T-cell (primary cell): ENCODE measurements around the gene INPP4B. TPM values are rescaled to one million over a fixed set of nuclear protein-coding genes. Genes with fewer than 3 reads are reported as not detected.

Source experiments
- ATAC-seq, 4 experiments: fragments of 200-7000 bp in 3 of 4; fragments of 150-1000 bp in 1 of 4; cut with Tn5 transposase; replicated peaks in 1 of 4; 1 replicate in 3 of 4; 2 replicates in 1 of 4; pipeline ENCODE4 v1.10.0; 2021; ENCODE audit warnings: moderate library complexity in 3 of 4, mild to moderate bottlenecking in 2 of 4, moderate number of reproducible peaks in 1 of 4
- CTCF ChIA-PET, 2 donors: fragments of 300-600 bp; sonication (Branson Sonifier 250); formaldehyde crosslinking; loops; one replicate each; lab custom pipeline; 2022; ENCODE audit warnings: antibody characterized with exemption in 2 of 2; lab: Charles Lee
- POLR2A ChIA-PET, 2 donors: fragments of 300-600 bp; sonication (Branson Sonifier 250); formaldehyde crosslinking; loops; one replicate each; lab custom pipeline; 2022; ENCODE audit warnings: antibody characterized with exemption in 2 of 2; lab: Charles Lee
- DNase-seq, 35 experiments: peaks; one replicate each; pipeline versions ENCODE4 v3.0.0 to v3.0.0-alpha.2; 2013 to 2023
- H3K27ac ChIP-seq: one replicate; pipeline ENCODE4 v1.5.1; 2013; ENCODE audit warnings: low read length
- H3K27me3 ChIP-seq, 2 experiments: replicated peaks in 1 of 2; 1 replicate in 1 of 2; 2 replicates in 1 of 2; pipeline versions ENCODE4 v1.6.1 to v1.7.0; 2013; ENCODE audit warnings: low read length in 1 of 2, mixed read lengths in 1 of 2; ENCODE audit not compliant: control insufficient read depth in 2 of 2, insufficient read depth in 2 of 2; ENCODE audit errors: extremely low read depth in 1 of 2
- H3K36me3 ChIP-seq, 2 donors: 1 replicate in 1 of 2; 2 replicates in 1 of 2; pipeline versions ENCODE4 v1.6.1 to v1.7.0; 2013; ENCODE audit warnings: low read length in 1 of 2; ENCODE audit not compliant: control insufficient read depth in 2 of 2, insufficient read depth in 1 of 2; ENCODE audit errors: extremely low read depth in 1 of 2
- H3K4me1 ChIP-seq, 2 experiments: 1 replicate in 1 of 2; 2 replicates in 1 of 2; pipeline versions ENCODE4 v1.6.1 to v1.7.0; 2013; ENCODE audit warnings: low read length in 2 of 2, mixed read lengths in 1 of 2; ENCODE audit not compliant: insufficient read depth in 2 of 2, control insufficient read depth in 1 of 2; ENCODE audit errors: extremely low read depth in 1 of 2
- H3K4me3 ChIP-seq, 2 donors: 1 replicate in 1 of 2; 2 replicates in 1 of 2; pipeline versions ENCODE4 v1.5.1 to v1.7.0; 2013; ENCODE audit warnings: mild to moderate bottlenecking in 2 of 2, low read length in 1 of 2, moderate library complexity in 1 of 2; ENCODE audit not compliant: control insufficient read depth in 1 of 2; ENCODE audit errors: extremely low read depth in 1 of 2
- H3K9me3 ChIP-seq: 2 replicates; pipeline ENCODE4 v1.7.0; 2013
- H3K27ac Mint-ChIP-seq, 2 donors: one replicate each; pipeline ENCODE4 v1.8.0; 2020 to 2021; ENCODE audit warnings: mild to moderate bottlenecking in 2 of 2, mixed read lengths in 2 of 2
- H3K27me3 Mint-ChIP-seq, 2 donors: one replicate each; pipeline ENCODE4 v1.8.0; 2021 to 2022; ENCODE audit warnings: mixed read lengths in 2 of 2
- H3K36me3 Mint-ChIP-seq: one replicate; pipeline ENCODE4 v1.8.0; 2021; ENCODE audit warnings: mixed read lengths
- H3K4me1 Mint-ChIP-seq, 3 donors: one replicate each; pipeline ENCODE4 v1.8.0; 2020 to 2022; ENCODE audit warnings: mixed read lengths in 3 of 3, mild to moderate bottlenecking in 1 of 3
- H3K4me3 Mint-ChIP-seq, 3 donors: one replicate each; pipeline ENCODE4 v1.8.0; 2020 to 2022; ENCODE audit warnings: mild to moderate bottlenecking in 3 of 3, mixed read lengths in 3 of 3, moderate library complexity in 3 of 3
- H3K9me3 Mint-ChIP-seq, 3 donors: one replicate each; pipeline ENCODE4 v1.8.0; 2020 to 2022; ENCODE audit warnings: mixed read lengths in 3 of 3
- WGBS: methylation state at CpG from one replicate; pipeline ENCODE4 v1.1.5; 2013; ENCODE audit warnings: missing lambda C conversion rate; ENCODE audit not compliant: insufficient coverage; 5-methylcytosine and 5-hydroxymethylcytosine counted together
- total RNA-seq, 35 experiments: library from RNA in 6 of 35; stranded (reverse) in 6 of 35; fragments of 120-200 nt in 1 of 35; gene quantifications; one replicate each; pipeline versions ENCODE4 v1.2.1 to v1.2.4 and lab custom pipeline; 2013 to 2026

The INPP4B gene
- total RNA-seq, 5 donors from 2014 or later (not counting 1 experiment from before 2014, with no cell fraction given): 47.4 to 99.7 (median 71.3) TPM

DNA sequence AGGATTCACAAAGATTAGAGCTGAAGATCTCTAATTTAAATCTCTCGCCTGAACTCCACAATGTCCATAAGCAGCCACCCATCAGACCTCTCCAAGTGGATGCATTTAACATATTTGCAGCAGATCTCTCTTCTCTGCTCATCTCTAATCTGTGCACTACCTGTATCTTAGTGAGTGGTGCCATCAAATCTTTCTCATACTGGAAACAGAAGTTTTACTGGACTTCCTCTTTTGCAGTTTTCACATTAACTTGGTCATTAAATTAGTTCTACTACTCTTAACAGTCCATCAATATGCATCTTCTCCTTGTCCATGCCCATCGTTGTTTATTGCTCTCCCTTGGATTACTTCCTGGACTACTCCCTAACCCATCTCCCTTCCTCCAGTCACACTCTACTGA, 721.2 kb downstream of the INPP4B start:
- ATAC-seq: no peak

DNA sequence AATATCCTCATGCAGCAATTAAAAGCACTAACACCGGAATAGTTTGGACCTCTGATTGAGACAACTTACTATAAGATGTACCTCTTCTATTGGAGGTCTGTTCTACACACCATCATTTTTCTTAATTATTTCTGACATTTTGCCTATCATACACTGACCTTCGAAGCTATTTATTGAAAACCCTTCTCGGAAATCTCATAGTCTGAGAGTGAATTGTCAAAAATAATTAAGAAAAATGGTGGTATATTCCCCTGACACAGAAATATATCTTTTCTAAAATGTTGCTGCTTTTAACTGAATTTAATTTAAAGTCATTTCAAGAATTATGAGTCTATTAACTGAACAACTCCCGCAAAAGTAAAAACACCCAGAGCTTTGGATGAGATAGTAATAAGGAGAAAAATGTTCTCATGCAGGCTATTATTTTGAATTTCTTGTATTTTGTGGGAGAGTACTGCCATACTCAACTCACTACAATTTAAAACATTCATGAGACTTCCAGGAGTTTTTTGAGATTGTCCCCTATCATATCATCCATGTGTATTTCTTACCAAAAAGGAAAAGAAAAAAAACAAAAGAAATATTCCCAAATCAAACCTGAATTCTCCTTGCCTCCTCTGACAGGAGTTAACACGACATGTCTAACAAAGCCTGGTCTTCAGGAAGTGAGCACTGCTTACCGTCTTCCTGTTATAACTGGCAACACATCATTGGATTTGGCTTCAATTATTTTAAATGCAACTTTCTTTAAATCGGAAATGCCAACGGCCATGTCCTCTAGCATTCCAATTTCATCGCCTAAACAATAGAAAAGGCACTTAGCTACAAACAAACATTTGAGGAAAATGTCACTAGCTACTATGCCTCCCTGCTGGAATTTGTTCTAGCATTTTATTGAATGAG, 724.4 kb downstream of the INPP4B start:
- H3K27me3 ChIP-seq: no peaks in the 10 kb centered on the region
- H3K27ac ChIP-seq: no peak overlapping the region
- no peak for ATAC-seq
- no peaks in the 10 kb centered on the region for H3K27me3 Mint-ChIP-seq
- no peaks in the 10 kb centered on the region for H3K4me1 ChIP-seq
- peaks cover 5 to 17% (median 16%) of the 10 kb centered on the region in 3 donors for H3K4me1 Mint-ChIP-seq
- ChIA-PET CTCF (interaction anchor here in 1 of 2 donors (0.7 kb wide), 1 partner anchor 71 kb away, joined by 3 read pairs; no protein-coding TSS in a partner anchor), POLR2A (no interaction called here)
- no peaks in the 10 kb centered on the region for H3K9me3 ChIP-seq
- peaks cover 66% of the 10 kb centered on the region for H3K36me3 Mint-ChIP-seq
- H3K27ac Mint-ChIP-seq: peak overlapping the region; percentile 19 to 39
- no peaks in the 10 kb centered on the region for H3K9me3 Mint-ChIP-seq
- DNase-seq: no peak
- no peak overlapping the region for H3K4me3 ChIP-seq
- H3K4me3 Mint-ChIP-seq: no peak overlapping the region
- peaks cover 10 to 37% of the 10 kb centered on the region in 2 donors for H3K36me3 ChIP-seq
- WGBS: 83% methylated on average over 4 of the region's 9 CpGs

More for the DNA sequence above, 721.2 kb downstream of the INPP4B start:
- no peak overlapping the region for H3K4me3 Mint-ChIP-seq
- Histone ChIP-seq H3K27me3 (no peaks in the 10 kb centered on the region), H3K27ac (no peak overlapping the region), H3K4me1 (no peaks in the 10 kb centered on the region), H3K36me3 (peaks cover 10 to 39% of the 10 kb centered on the region in 2 donors), H3K4me3 (no peak overlapping the region), H3K9me3 (no peaks in the 10 kb centered on the region)
- WGBS: 75% methylated on average over 2 of the region's 2 CpGs
- no peak for DNase-seq
- no peaks in the 10 kb centered on the region for H3K9me3 Mint-ChIP-seq
- CTCF ChIA-PET: interaction anchor here (0.6 kb wide), 2 partner anchors 63 to 70 kb away, joined by 3 read pairs; no protein-coding TSS in a partner anchor
- POLR2A ChIA-PET: no interaction called here
- H3K27ac Mint-ChIP-seq: no peak overlapping the region
- no peaks in the 10 kb centered on the region for H3K27me3 Mint-ChIP-seq
- H3K36me3 Mint-ChIP-seq: peaks cover 38% of the 10 kb centered on the region
- H3K4me1 Mint-ChIP-seq: peaks cover 16 to 20% (median 17%) of the 10 kb centered on the region in 3 donors

DNA sequence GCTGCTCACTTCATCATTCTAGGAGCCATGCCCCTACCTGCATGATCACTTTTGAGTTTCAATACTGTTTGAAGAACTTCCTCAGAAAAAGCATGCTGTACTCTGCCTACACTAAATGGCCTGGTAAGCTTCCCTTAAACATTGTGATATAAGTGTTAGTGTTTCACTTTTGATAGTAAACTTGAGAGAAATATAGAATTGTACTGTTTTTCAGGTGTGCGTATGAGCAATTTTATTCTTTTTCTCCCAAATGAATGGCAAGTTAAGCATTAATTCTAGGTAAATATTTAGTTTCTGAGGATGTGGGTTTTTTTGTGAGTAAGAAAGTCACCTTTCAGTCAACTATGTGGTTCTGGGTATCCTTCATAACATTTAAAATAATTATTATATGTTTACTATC, 725.2 kb downstream of the INPP4B start:
- Mint-ChIP-seq H3K4me3 (no peak overlapping the region), H3K36me3 (peaks cover 74% of the 10 kb centered on the region), H3K27me3 (no peaks in the 10 kb centered on the region), H3K4me1 (peaks cover 11 to 24% (median 24%) of the 10 kb centered on the region in 3 donors), H3K27ac (no peak overlapping the region), H3K9me3 (no peaks in the 10 kb centered on the region)
- DNase-seq (no peak), ATAC-seq (no peak)
- CTCF ChIA-PET: interaction anchor here in 1 of 2 donors (0.7 kb wide), 1 partner anchor 71 kb away, joined by 3 read pairs; no protein-coding TSS in a partner anchor
- no peaks in the 10 kb centered on the region for H3K4me1 ChIP-seq
- no peak overlapping the region for H3K4me3 ChIP-seq
- POLR2A ChIA-PET: no interaction called here
- H3K27me3 ChIP-seq: no peaks in the 10 kb centered on the region
- H3K9me3 ChIP-seq: no peaks in the 10 kb centered on the region
- WGBS: no CpG with 5 or more reads among the region's 1 CpG
- peaks cover 10 to 37% of the 10 kb centered on the region in 2 donors for H3K36me3 ChIP-seq
- H3K27ac ChIP-seq: no peak overlapping the region

DNA sequence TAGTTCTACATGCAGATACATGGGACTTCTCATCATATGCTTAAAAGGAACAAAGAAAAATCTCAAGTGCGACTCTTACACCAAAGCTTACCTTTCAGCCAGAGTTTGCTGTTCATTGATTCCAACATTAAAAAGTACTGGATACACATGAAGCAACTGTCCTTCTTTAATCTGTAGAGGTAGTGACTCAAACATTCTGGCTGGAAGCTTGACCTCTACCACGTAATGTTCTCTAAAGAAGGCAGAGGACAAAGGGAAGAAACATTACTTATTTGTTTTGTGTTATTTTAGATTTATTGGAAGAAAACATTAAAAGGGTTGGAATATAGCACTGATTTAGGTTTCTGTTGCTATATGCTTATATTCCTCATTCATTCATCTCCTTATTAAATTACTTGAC, 733.6 kb downstream of the INPP4B start:
- POLR2A ChIA-PET: interaction anchor here in 1 of 2 donors (0.6 kb wide), 1 partner anchor 21 kb away, joined by 4 read pairs; no protein-coding TSS in a partner anchor
- no peaks in the 10 kb centered on the region for H3K4me1 ChIP-seq
- peaks cover 0 to 56% of the 10 kb centered on the region in 2 donors for H3K36me3 ChIP-seq
- H3K9me3 Mint-ChIP-seq: no peaks in the 10 kb centered on the region
- WGBS: no CpG with 5 or more reads among the region's 2 CpGs
- no peak overlapping the region for H3K27ac ChIP-seq
- H3K27me3 ChIP-seq: no peaks in the 10 kb centered on the region
- ATAC-seq: no peak
- H3K27me3 Mint-ChIP-seq: no peaks in the 10 kb centered on the region
- no peak overlapping the region for H3K27ac Mint-ChIP-seq
- no peaks in the 10 kb centered on the region for H3K9me3 ChIP-seq
- H3K36me3 Mint-ChIP-seq: peaks cover 69% of the 10 kb centered on the region
- CTCF ChIA-PET: no interaction called here
- H3K4me1 Mint-ChIP-seq: peaks cover 7 to 21% (median 16%) of the 10 kb centered on the region in 3 donors
- H3K4me3 Mint-ChIP-seq: no peak overlapping the region
- DNase-seq: no peak
- H3K4me3 ChIP-seq: no peak overlapping the region

DNA sequence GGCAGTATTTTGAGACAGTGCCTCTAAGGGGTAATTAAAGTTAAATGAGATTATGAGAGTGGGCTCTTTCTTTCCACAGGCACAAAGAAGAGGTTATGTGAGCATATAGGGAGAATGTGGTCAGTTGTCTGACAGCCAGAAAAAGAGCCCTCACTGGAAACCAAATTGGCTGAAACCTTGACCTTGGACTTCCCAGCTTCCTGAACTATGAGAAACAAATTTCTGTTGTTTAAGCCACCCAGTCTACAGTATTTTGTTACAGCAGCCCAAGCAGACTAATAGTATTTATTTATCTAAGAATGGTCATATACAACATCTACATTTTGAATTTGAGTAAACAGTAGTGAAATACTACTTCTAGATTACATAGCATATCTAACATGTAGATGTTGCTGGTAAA, 736.0 kb downstream of the INPP4B start:
- ChIA-PET POLR2A (no interaction called here), CTCF (no interaction called here)
- Mint-ChIP-seq H3K36me3 (peaks cover 55% of the 10 kb centered on the region), H3K27me3 (no peaks in the 10 kb centered on the region), H3K9me3 (no peaks in the 10 kb centered on the region), H3K4me3 (no peak overlapping the region), H3K4me1 (peaks cover under 1 to 6% (median 2%) of the 10 kb centered on the region in 3 donors), H3K27ac (no peak overlapping the region)
- DNase-seq: no peak
- no peaks in the 10 kb centered on the region for H3K27me3 ChIP-seq
- no peak overlapping the region for H3K27ac ChIP-seq
- no peaks in the 10 kb centered on the region for H3K4me1 ChIP-seq
- peaks cover 0 to 61% of the 10 kb centered on the region in 2 donors for H3K36me3 ChIP-seq
- no peaks in the 10 kb centered on the region for H3K9me3 ChIP-seq
- no peak for ATAC-seq
- no peak overlapping the region for H3K4me3 ChIP-seq

DNA sequence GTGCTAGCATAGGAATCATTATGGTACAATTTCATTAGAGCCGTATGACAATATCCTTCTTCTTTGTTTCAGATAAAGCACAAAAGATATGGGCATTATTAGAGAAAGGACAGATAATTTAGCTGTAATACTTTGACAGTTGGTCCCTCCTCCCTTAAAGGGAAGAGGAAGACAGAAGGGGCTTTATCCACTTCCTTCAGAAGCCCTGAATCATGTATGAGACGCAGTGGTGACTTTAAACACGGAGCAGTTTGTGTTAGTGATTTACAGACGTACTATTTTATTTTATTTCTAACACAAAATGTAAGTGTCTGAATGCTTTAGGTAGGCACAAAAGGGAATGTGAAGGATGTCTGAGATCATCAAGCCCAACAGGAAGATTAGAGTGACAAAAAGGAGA, 742.1 kb downstream of the INPP4B start:
- peaks cover 47% of the 10 kb centered on the region for H3K36me3 Mint-ChIP-seq

More for the DNA sequence above, 742.1 kb downstream of the INPP4B start:
- Histone ChIP-seq H3K9me3 (no peaks in the 10 kb centered on the region), H3K4me1 (no peaks in the 10 kb centered on the region), H3K27me3 (no peaks in the 10 kb centered on the region), H3K4me3 (no peak overlapping the region), H3K27ac (no peak overlapping the region), H3K36me3 (peaks cover 0 to 36% of the 10 kb centered on the region in 2 donors)
- Mint-ChIP-seq H3K27ac (no peak overlapping the region), H3K9me3 (no peaks in the 10 kb centered on the region), H3K4me1 (peaks cover 0 to 7% (median 5%) of the 10 kb centered on the region in 3 donors), H3K27me3 (no peaks in the 10 kb centered on the region), H3K4me3 (no peak overlapping the region)
- DNase-seq (no peak), ATAC-seq (no peak)
- CTCF ChIA-PET: no interaction called here
- POLR2A ChIA-PET: no interaction called here
- no CpG with 5 or more reads among the region's 4 CpGs for WGBS
